Smooth muscle cell (in vitro differentiated cells): Measurements from ENCODE around the gene D2HGDH. TPM values are rescaled to one million over a fixed set of nuclear protein-coding genes. Genes with fewer than 3 reads are reported as not detected.

ENCODE experiments used
- DNase-seq: peaks from one replicate; lab custom pipeline; 2025; ENCODE audit not compliant: unreplicated experiment; lab: John Stamatoyannopoulos, UW
- H2AFZ ChIP-seq: fragments of 200-600 bp; sonication (generic); 2 replicates; pipeline ENCODE4 v1.6.0; 2016; ENCODE audit warnings: antibody characterized with exemption, low read depth, mild to moderate bottlenecking
- H3F3A ChIP-seq: fragments of 200-600 bp; sonication (generic); 2 replicates; pipeline ENCODE4 v1.6.0; 2017; ENCODE audit warnings: antibody characterized with exemption, low read depth
- H3K27ac ChIP-seq: fragments of 200-600 bp; sonication (generic); 2 replicates; pipeline ENCODE4 v1.5.1; 2016; ENCODE audit warnings: low read depth, mild to moderate bottlenecking
- H3K27me3 ChIP-seq: fragments of 200-600 bp; sonication (generic); 2 replicates; pipeline ENCODE4 v1.6.1; 2016; ENCODE audit warnings: low read depth, mild to moderate bottlenecking
- H3K36me3 ChIP-seq: fragments of 200-600 bp; sonication (generic); 2 replicates; pipeline ENCODE4 v1.5.1; 2016; ENCODE audit warnings: low read depth
- H3K4me1 ChIP-seq: fragments of 200-600 bp; sonication (generic); 2 replicates; pipeline ENCODE4 v1.5.1; 2016; ENCODE audit warnings: low read depth
- H3K4me2 ChIP-seq: fragments of 200-600 bp; sonication (generic); 2 replicates; pipeline ENCODE4 v1.6.0; 2016; ENCODE audit warnings: mild to moderate bottlenecking
- H3K4me3 ChIP-seq: fragments of 200-600 bp; sonication (generic); 2 replicates; pipeline ENCODE4 v1.5.1; 2016; ENCODE audit warnings: mild to moderate bottlenecking
- H3K79me2 ChIP-seq: fragments of 200-600 bp; sonication (generic); 2 replicates; pipeline ENCODE4 v1.6.0; 2016; ENCODE audit warnings: low read depth, mild to moderate bottlenecking
- H3K9ac ChIP-seq: fragments of 200-600 bp; sonication (generic); 2 replicates; pipeline ENCODE4 v1.6.0; 2016; ENCODE audit warnings: low read depth
- H3K9me3 ChIP-seq: fragments of 200-600 bp; sonication (generic); replicated peaks from 2 replicates; pipeline ENCODE4 v1.5.1; 2016; ENCODE audit warnings: low read depth
- H4K20me1 ChIP-seq: fragments of 200-600 bp; sonication (generic); 2 replicates; pipeline ENCODE4 v1.6.0; 2016; ENCODE audit warnings: low read depth
- WGBS: methylation state at CpG from one replicate; pipeline ENCODE4 v1.1.7; 2016; ENCODE audit warnings: low lambda C conversion rate; 5-methylcytosine and 5-hydroxymethylcytosine counted together
- polyA plus RNA-seq: library from polyadenylated mRNA; unstranded; fragments of >200 nt; fragmentation: Nextera tagmentation; extraction: Ambion mirVana; gene quantifications from 2 replicates; pipeline ENCODE4 v1.2.1, GENCODE V29; 2016
- total RNA-seq: library from RNA; depleted of rRNA; stranded (reverse); fragments of >200 nt; gene quantifications from 2 replicates; pipeline ENCODE4 v1.2.3, GENCODE V29; 2014
- TF ChIP-seq, protein P1 (sequence below): fragments of 200-600 bp; sonication (generic); IDR thresholded peaks from 2 replicates; pipeline ENCODE4 v1.5.1; 2017; ENCODE audit warnings: borderline replicate concordance, mild to moderate bottlenecking, antibody characterized with exemption; ENCODE audit not compliant: insufficient read depth, poor library complexity, severe bottlenecking

D2HGDH gene
- total and polyA plus RNA-seq, 2 experiments from 2014 or later: 3.7 to 20.7 TPM

DNA sequence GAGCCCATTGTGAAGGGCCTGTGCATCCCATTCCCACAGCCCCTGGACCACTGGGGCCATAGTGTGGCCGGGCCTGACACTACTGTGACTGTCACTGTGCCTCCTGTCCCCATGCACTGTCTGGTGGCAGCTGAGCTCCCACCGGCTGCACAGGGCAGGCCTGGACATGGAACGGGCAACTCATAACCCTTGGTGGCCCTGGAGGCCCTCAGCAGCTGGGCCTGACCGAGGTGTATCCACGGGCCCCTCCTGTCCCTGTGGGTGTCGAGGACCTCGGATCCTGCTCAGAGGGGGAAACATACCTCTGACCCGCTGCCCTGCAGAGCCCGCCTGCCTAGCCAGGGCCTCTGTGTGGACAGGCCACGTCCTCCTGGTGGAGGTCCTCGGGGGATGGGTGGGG is 34.4 kb downstream of the D2HGDH start:
- H3K79me2 ChIP-seq: no peaks in the 10 kb centered on the region
- 98% methylated on average over 11 of the region's 11 CpGs for WGBS
- peaks cover 25% of the 10 kb centered on the region for H3K4me1 ChIP-seq
- TF ChIP-seq, protein P1, sequence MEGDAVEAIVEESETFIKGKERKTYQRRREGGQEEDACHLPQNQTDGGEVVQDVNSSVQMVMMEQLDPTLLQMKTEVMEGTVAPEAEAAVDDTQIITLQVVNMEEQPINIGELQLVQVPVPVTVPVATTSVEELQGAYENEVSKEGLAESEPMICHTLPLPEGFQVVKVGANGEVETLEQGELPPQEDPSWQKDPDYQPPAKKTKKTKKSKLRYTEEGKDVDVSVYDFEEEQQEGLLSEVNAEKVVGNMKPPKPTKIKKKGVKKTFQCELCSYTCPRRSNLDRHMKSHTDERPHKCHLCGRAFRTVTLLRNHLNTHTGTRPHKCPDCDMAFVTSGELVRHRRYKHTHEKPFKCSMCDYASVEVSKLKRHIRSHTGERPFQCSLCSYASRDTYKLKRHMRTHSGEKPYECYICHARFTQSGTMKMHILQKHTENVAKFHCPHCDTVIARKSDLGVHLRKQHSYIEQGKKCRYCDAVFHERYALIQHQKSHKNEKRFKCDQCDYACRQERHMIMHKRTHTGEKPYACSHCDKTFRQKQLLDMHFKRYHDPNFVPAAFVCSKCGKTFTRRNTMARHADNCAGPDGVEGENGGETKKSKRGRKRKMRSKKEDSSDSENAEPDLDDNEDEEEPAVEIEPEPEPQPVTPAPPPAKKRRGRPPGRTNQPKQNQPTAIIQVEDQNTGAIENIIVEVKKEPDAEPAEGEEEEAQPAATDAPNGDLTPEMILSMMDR: no peak
- no peaks in the 10 kb centered on the region for H3K36me3 ChIP-seq
- H4K20me1 ChIP-seq: no peaks in the 10 kb centered on the region
- H3K9me3 ChIP-seq: no peaks in the 10 kb centered on the region
- H3K4me3 ChIP-seq: no peak overlapping the region
- no peaks in the 10 kb centered on the region for H3K27me3 ChIP-seq
- H3K9ac ChIP-seq: no peak overlapping the region
- no peak for DNase-seq
- no peak overlapping the region for H3K4me2 ChIP-seq
- no peak overlapping the region for H2AFZ ChIP-seq
- H3F3A ChIP-seq: no peaks in the 10 kb centered on the region
- H3K27ac ChIP-seq: no peak overlapping the region

DNA sequence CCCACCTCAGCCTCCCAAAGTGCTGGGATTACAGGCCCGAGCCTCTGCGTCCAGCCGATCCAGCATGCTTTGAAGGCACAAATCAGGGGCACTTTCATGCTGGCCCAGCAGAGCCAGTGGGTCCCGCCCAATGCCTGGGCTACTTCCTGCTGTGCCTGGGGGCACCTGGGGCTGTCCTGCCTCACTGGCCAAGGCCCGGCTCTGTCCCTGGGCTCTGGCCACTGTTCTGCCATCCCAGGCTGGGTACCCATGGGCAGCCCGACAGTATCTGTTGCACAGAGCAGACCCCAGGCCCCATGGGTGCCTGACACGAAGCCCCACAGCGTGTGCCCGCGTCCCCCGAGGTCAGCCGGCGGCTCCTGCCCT is 35.4 kb downstream of the D2HGDH start:
- Histone ChIP-seq H3K9me3 (no peaks in the 10 kb centered on the region), H3K27ac (no peak overlapping the region), H3K36me3 (no peaks in the 10 kb centered on the region), H3K4me2 (no peak overlapping the region), H3F3A (no peaks in the 10 kb centered on the region), H3K4me3 (no peak overlapping the region), H3K27me3 (no peaks in the 10 kb centered on the region), H4K20me1 (no peaks in the 10 kb centered on the region), H3K9ac (no peak overlapping the region), H3K79me2 (no peaks in the 10 kb centered on the region), H2AFZ (no peak overlapping the region), H3K4me1 (peaks cover 25% of the 10 kb centered on the region)
- no peak for DNase-seq
- TF ChIP-seq, protein P1: no peak
- 95% methylated on average over 13 of the region's 13 CpGs for WGBS

DNA sequence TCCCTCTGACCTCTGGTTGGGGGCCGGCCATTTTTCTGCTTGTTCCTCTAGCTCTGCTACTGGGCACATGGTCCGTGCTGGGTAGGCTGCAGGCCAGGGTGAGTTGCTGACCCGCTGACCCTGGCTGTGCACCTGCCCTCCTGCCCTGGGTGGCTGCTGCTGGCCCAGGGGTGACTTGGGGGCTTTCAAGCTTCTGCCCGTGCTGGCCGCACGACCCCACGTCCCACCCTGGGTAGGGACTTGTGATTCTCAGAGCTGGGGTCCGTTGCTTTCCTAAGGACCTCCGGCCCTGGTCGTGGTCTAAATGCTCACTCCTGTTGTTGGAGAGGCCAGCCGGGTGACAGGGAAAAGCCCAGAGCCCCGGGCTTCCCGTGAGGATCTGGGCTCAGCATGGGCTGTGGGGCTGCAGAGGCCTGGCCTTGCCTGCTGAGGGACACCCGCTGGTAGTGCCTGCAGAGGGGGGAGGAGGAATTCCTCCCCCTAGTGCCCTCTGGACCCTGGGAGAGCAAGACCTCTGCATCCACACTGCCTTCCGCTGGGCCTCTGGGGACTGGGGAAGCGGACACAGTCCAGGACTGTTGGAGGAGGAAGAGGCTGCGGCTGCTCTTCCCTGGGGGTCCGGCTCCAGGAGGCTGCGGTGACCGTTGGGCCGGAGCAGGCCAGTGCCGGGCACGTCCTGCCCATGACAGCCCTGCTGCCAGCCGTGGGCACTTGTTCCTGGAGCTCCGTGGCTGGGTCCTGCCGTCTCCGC is 35.9 kb downstream of the D2HGDH start:
- Histone ChIP-seq H3K79me2 (no peaks in the 10 kb centered on the region), H3K9me3 (no peaks in the 10 kb centered on the region), H3K9ac (no peak overlapping the region), H3K4me1 (peaks cover 25% of the 10 kb centered on the region), H3K27ac (no peak overlapping the region), H3K27me3 (no peaks in the 10 kb centered on the region), H2AFZ (no peak overlapping the region), H3K4me3 (no peak overlapping the region), H3K36me3 (no peaks in the 10 kb centered on the region), H3K4me2 (no peak overlapping the region), H3F3A (no peaks in the 10 kb centered on the region), H4K20me1 (no peaks in the 10 kb centered on the region)
- WGBS: 83% methylated on average over 27 of the region's 27 CpGs
- TF ChIP-seq, protein P1: no peak
- DNase-seq: no peak

DNA sequence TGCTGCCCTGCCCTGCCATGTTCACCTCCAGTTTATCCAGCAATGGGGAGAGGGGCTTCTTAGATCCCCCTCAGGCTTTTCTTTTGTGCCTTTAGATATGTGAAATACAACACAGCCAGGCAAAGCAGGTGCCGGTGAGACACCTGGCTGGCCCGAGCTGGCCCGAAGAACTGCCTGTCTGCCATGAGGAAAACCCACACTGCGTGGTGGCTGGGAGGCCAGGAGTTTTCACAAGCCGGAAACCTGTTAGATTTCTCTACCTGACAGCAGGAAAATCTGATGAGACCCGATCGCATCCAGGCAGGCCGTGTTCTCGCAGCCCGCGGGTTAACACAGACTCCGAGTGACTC is 36.5 kb downstream of the D2HGDH start:
- no peak overlapping the region for H3K9ac ChIP-seq
- no peaks in the 10 kb centered on the region for H3K9me3 ChIP-seq
- DNase-seq: no peak
- H3K4me3 ChIP-seq: no peak overlapping the region
- H3K4me2 ChIP-seq: no peak overlapping the region
- no peaks in the 10 kb centered on the region for H3F3A ChIP-seq
- H3K36me3 ChIP-seq: no peaks in the 10 kb centered on the region
- TF ChIP-seq, protein P1: no peak
- H3K27me3 ChIP-seq: no peaks in the 10 kb centered on the region
- 97% methylated on average over 12 of the region's 12 CpGs for WGBS
- peaks cover 25% of the 10 kb centered on the region for H3K4me1 ChIP-seq
- H4K20me1 ChIP-seq: no peaks in the 10 kb centered on the region
- H2AFZ ChIP-seq: no peak overlapping the region
- no peak overlapping the region for H3K27ac ChIP-seq
- H3K79me2 ChIP-seq: no peaks in the 10 kb centered on the region
